HFF-Myc (cell line): Measurements from ENCODE around the gene GAS7.

Source experiments
- DNase-seq: peaks from one replicate; pipeline ENCODE4 v3.0.0-alpha.2; 2011; ENCODE audit warnings: low read depth; ENCODE audit errors: extremely low read depth
- H3K4me3 ChIP-seq: replicated peaks from 2 replicates; pipeline ENCODE4 v1.5.1; 2011; ENCODE audit warnings: low read depth, mild to moderate bottlenecking, control low read depth, low read length
- TF ChIP-seq, protein P1 (sequence below): IDR thresholded peaks from 2 replicates; pipeline ENCODE4 v1.5.1; 2012; ENCODE audit warnings: mild to moderate bottlenecking, low read depth, low read length, control low read depth; ENCODE audit errors: missing control alignments

The GAS7 gene

GRCh38 chr17:9886141-9886930 is 312.1 kb downstream of the GAS7 start:
- TF ChIP-seq, protein P1, sequence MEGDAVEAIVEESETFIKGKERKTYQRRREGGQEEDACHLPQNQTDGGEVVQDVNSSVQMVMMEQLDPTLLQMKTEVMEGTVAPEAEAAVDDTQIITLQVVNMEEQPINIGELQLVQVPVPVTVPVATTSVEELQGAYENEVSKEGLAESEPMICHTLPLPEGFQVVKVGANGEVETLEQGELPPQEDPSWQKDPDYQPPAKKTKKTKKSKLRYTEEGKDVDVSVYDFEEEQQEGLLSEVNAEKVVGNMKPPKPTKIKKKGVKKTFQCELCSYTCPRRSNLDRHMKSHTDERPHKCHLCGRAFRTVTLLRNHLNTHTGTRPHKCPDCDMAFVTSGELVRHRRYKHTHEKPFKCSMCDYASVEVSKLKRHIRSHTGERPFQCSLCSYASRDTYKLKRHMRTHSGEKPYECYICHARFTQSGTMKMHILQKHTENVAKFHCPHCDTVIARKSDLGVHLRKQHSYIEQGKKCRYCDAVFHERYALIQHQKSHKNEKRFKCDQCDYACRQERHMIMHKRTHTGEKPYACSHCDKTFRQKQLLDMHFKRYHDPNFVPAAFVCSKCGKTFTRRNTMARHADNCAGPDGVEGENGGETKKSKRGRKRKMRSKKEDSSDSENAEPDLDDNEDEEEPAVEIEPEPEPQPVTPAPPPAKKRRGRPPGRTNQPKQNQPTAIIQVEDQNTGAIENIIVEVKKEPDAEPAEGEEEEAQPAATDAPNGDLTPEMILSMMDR: no peak
- no peak for DNase-seq
- no peak overlapping the region for H3K4me3 ChIP-seq

- TF ChIP-seq, protein P1: no peak
- H3K4me3 ChIP-seq: no peak overlapping the region
These were observed 315.0 kb downstream of the GAS7 start for GRCh38 chr17:9883451-9883850.

DNA sequence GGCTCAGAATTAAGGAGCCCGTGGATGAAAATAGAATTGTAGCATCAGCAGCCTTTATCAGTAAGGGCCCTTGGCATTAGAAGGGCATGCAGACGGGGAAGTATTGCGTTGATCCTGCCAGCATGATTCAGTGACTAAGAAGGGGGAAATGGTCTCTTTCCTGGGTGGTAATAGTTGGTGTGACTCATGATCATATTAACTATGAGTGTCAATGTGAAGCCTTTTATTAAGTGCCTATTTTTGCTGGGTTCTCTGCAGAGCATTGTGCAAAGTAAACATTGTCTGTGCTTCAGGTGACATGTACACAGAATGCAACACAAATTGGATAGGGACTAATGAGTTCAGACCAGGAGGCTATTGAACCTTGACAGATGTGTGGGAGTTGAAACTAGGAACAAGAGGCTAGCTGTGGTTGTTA is 317.8 kb downstream of the GAS7 start:
- no peak for DNase-seq
- TF ChIP-seq, protein P1: no peak
- H3K4me3 ChIP-seq: no peak overlapping the region

More at GRCh38 chr17:9883451-9883850, 315.0 kb downstream of the GAS7 start:
- no peak for DNase-seq

DNA sequence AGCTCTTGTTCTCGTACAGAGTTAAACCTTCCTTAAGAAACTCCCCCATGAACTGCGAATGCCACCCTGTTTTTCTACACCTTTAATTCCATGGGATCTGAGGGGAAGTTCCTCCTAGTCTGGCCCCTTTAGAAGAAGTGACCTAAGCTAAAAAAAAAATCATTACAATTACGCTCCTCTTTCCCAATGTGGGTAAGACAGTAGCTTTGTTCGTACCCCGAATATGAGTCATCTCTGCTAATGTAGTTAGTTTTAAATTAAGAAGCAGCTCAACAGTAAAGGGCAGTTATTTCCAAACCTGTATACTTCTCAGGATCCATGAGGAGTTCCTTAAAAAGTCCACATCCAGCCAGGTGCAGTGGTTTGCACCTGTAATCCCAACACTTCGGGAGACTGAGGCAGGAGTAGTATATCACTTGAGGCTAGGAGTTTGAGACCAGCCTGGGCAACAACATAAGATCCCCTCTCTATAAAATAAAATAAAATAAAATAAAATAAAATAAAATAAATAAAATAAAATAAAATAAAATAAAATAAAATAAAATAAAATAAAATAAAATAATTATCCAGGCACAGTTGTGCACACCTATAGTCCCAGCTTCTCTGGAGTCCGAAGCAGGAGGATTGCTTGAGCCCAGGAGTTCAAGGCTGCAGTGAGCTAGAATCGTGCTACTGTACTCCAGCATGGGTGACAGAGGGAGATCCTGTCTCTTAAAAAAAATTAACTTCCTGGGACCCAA is 319.4 kb downstream of the GAS7 start:
- TF ChIP-seq, protein P1: no peak
- H3K4me3 ChIP-seq: no peak overlapping the region
- DNase-seq: no peak

DNA sequence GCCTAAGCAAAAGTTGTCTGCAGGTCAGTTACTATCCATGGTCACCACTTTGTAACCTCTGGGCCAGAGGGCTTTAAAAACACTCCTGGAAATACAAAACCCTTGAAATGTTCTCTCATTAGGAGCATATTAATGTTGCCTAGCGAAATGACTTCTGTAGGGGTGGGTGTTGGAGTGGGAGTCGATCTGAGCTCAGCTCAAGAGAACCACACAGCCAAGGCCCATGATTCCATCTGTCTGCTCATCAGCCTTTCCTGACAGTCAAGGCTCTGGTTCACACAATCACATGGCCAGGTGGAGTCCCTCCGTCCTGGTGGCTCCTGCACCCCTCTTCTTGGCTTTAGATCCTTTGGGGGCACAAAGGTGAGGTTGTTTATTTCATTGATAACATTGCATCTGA is 320.1 kb downstream of the GAS7 start:
- TF ChIP-seq, protein P1: no peak
- no peak for DNase-seq
- no peak overlapping the region for H3K4me3 ChIP-seq

- no peak for DNase-seq
- TF ChIP-seq, protein P1: no peak
These were observed 323.0 kb downstream of the GAS7 start for GRCh38 chr17:9875441-9875840.

More at GRCh38 chr17:9875441-9875840, 323.0 kb downstream of the GAS7 start:
- no peak overlapping the region for H3K4me3 ChIP-seq
